Measurements from ENCODE around the gene RNF121. TPM values are rescaled to one million over a fixed set of nuclear protein-coding genes. Genes with fewer than 3 reads are reported as not detected.

The RNF121 gene
- total RNA-seq, 4 donors from 2014 or later: 43.7 to 83.9 (median 52.4) TPM

- DNase-seq: no peak
- peaks cover 0 to 94% (median 3%) of the 10 kb centered on the region in 3 donors for H3K36me3 ChIP-seq
- H3K4me1 ChIP-seq: peaks cover 0 to 43% (median 0%) of the 10 kb centered on the region in 4 donors
- no peaks in the 10 kb centered on the region for H3K27me3 ChIP-seq
- TF ChIP-seq CTCF (IDR thresholded peaks at IDR 0.05): no peak
- no peak for TF ChIP-seq POLR2A (IDR thresholded peaks at IDR 0.05)
- no peak overlapping the region for H3K4me3 ChIP-seq
- H3K27ac ChIP-seq: no peak overlapping the region
- no peaks in the 10 kb centered on the region for H3K9me3 ChIP-seq
These were observed 94.5 kb downstream of the RNF121 start for GRCh38 chr11:72023335-72023734.

GRCh38 chr11:72024069-72024754 lies 95.4 kb downstream of the RNF121 start:
- H3K4me1 ChIP-seq: peaks cover 0 to 51% (median 0%) of the 10 kb centered on the region in 4 donors
- no peak for DNase-seq

GRCh38 chr11:72026090-72026489 lies 97.2 kb downstream of the RNF121 start:
- Histone ChIP-seq H3K4me3 (no peak overlapping the region), H3K9me3 (no peaks in the 10 kb centered on the region), H3K4me1 (peaks cover 0 to 64% (median 0%) of the 10 kb centered on the region in 4 donors), H3K36me3 (peaks cover 0 to 88% (median 0%) of the 10 kb centered on the region in 3 donors), H3K27me3 (no peaks in the 10 kb centered on the region), H3K27ac (no peak overlapping the region)
- TF ChIP-seq POLR2A (IDR thresholded peaks at IDR 0.05): no peak
- peak in 1 of 6 experiments; percentile 2 for TF ChIP-seq CTCF (IDR thresholded peaks at IDR 0.05)
- DNase-seq: no peak

More at GRCh38 chr11:72024069-72024754, 95.4 kb downstream of the RNF121 start:
- Histone ChIP-seq H3K9me3 (no peaks in the 10 kb centered on the region), H3K4me3 (no peak overlapping the region), H3K36me3 (peaks cover 0 to 94% (median 3%) of the 10 kb centered on the region in 3 donors), H3K27me3 (no peaks in the 10 kb centered on the region), H3K27ac (no peak overlapping the region)
- TF ChIP-seq CTCF (IDR thresholded peaks at IDR 0.05) (no peak), POLR2A (IDR thresholded peaks at IDR 0.05) (no peak)

- TF ChIP-seq POLR2A (IDR thresholded peaks at IDR 0.05) (no peak), CTCF (IDR thresholded peaks at IDR 0.05) (no peak)
- Histone ChIP-seq H3K27ac (no peak overlapping the region), H3K9me3 (no peaks in the 10 kb centered on the region), H3K27me3 (no peaks in the 10 kb centered on the region), H3K36me3 (peaks cover 0 to 91% (median 0%) of the 10 kb centered on the region in 3 donors), H3K4me1 (peaks cover 0 to 65% (median 0%) of the 10 kb centered on the region in 4 donors), H3K4me3 (no peak overlapping the region)
- DNase-seq: no peak
These were observed 101.7 kb downstream of the RNF121 start for GRCh38 chr11:72030472-72031045.

- peaks cover 0 to 44% (median 0%) of the 10 kb centered on the region in 3 donors for H3K36me3 ChIP-seq
- no peak overlapping the region for H3K4me3 ChIP-seq
- no peaks in the 10 kb centered on the region for H3K9me3 ChIP-seq
- no peak overlapping the region for H3K27ac ChIP-seq
- TF ChIP-seq POLR2A (IDR thresholded peaks at IDR 0.05) (no peak), CTCF (IDR thresholded peaks at IDR 0.05) (no peak)
- DNase-seq: no peak
- H3K27me3 ChIP-seq: no peaks in the 10 kb centered on the region
- H3K4me1 ChIP-seq: peaks cover 0 to 47% (median 20%) of the 10 kb centered on the region in 4 donors
These were observed 107.8 kb downstream of the RNF121 start for GRCh38 chr11:72036687-72037086.
